Transverse colon (tissue), 4 donors: Measurements from ENCODE around the gene PRKCE. TPM values are rescaled to one million over a fixed set of nuclear protein-coding genes. Genes with fewer than 3 reads are reported as not detected.

Source experiments
- DNase-seq: peaks from one replicate; pipeline ENCODE4 v3.0.0-alpha.2; 2019
- H3K27ac ChIP-seq, 4 donors: fragments of 200-600 bp; sonication (generic); 2 replicates each; pipeline ENCODE4 v1.5.1; 2016 to 2018; ENCODE audit warnings: inconsistent platforms in 4 of 4
- H3K27me3 ChIP-seq: fragments of 200-600 bp; sonication (generic); 2 replicates; pipeline ENCODE4 v1.5.1; 2017; ENCODE audit warnings: inconsistent platforms
- H3K36me3 ChIP-seq, 4 donors: fragments of 200-600 bp; sonication (generic); 2 replicates each; pipeline ENCODE4 v1.5.1; 2017 to 2019; ENCODE audit warnings: inconsistent platforms in 4 of 4
- H3K4me1 ChIP-seq, 4 donors: fragments of 200-600 bp; sonication (generic); 2 replicates each; pipeline ENCODE4 v1.5.1; 2017 to 2020; ENCODE audit warnings: inconsistent platforms in 4 of 4
- H3K4me3 ChIP-seq, 4 donors: fragments of 200-600 bp; sonication (generic); 1 replicate in 1 of 4; 2 replicates in 3 of 4; pipeline versions ENCODE4 v1.5.1 to v1.6.1; 2017 to 2019; ENCODE audit warnings: inconsistent platforms in 4 of 4
- H3K9me3 ChIP-seq, 2 donors: fragments of 200-600 bp; sonication (generic); 2 replicates each; pipeline ENCODE4 v1.5.1; 2017 to 2019; ENCODE audit warnings: inconsistent platforms in 2 of 2
- EP300 ChIP-seq: sonication (generic); formaldehyde crosslinking; IDR thresholded peaks from one replicate; pipeline ENCODE4 v1.6.1; 2017; ENCODE audit warnings: antibody characterized with exemption, low read depth
- POLR2A ChIP-seq: fragments of 450-650 bp; IDR thresholded peaks from one replicate; pipeline ENCODE4 v1.6.1; 2016; ENCODE audit warnings: antibody characterized with exemption, mild to moderate bottlenecking, moderate library complexity
- POLR2AphosphoS5 ChIP-seq, 3 donors: sonication (generic); formaldehyde crosslinking; IDR thresholded peaks; one replicate each; pipeline ENCODE4 v1.6.1; 2016; ENCODE audit warnings: antibody characterized with exemption in 3 of 3
- WGBS, 2 donors: methylation state at CpG; one replicate each; pipeline ENCODE4 v1.1.5; 2018; ENCODE audit warnings: low coverage in 1 of 2; 5-methylcytosine and 5-hydroxymethylcytosine counted together
- in situ Hi-C, 4 donors: fragments of 200-750 bp; cut with MboI; loops; one replicate each; pipeline versions ENCODE4 v1.15.0 to v1.15.1; 2017; ENCODE audit warnings: low sequenced_read_pairs in 3 of 4, low pct_ligation_motif_present in 1 of 4, low pct_unique_long_range_greater_than_20kb in 1 of 4
- intact Hi-C: fragments of 100-400 bp; cut with DNase I; formaldehyde crosslinking; loops from one replicate; pipeline ENCODE4 v1.15.1; 2023; ENCODE audit warnings: low total_unique reads
- total RNA-seq, 4 donors: library from RNA; depleted of rRNA; stranded (reverse); fragments of >200 nt; gene quantifications; one replicate each; pipeline ENCODE4 v1.1.0, GENCODE V29; 2016
- TF ChIP-seq, protein P1 (sequence below), 5 experiments: fragments of 200-600 bp in 3 of 5; fragments of 450-650 bp in 2 of 5; sonication (generic) in 3 of 5; IDR thresholded peaks; 1 replicate in 2 of 5; 2 replicates in 3 of 5; pipeline ENCODE4 v1.5.1; 2016 to 2017; ENCODE audit warnings: antibody characterized with exemption in 5 of 5, inconsistent platforms in 3 of 5, mild to moderate bottlenecking in 2 of 5, moderate library complexity in 1 of 5

Gene PRKCE
- total RNA-seq, 4 donors from 2014 or later = 8.6 to 20.6 (median 11.3) TPM

DNA sequence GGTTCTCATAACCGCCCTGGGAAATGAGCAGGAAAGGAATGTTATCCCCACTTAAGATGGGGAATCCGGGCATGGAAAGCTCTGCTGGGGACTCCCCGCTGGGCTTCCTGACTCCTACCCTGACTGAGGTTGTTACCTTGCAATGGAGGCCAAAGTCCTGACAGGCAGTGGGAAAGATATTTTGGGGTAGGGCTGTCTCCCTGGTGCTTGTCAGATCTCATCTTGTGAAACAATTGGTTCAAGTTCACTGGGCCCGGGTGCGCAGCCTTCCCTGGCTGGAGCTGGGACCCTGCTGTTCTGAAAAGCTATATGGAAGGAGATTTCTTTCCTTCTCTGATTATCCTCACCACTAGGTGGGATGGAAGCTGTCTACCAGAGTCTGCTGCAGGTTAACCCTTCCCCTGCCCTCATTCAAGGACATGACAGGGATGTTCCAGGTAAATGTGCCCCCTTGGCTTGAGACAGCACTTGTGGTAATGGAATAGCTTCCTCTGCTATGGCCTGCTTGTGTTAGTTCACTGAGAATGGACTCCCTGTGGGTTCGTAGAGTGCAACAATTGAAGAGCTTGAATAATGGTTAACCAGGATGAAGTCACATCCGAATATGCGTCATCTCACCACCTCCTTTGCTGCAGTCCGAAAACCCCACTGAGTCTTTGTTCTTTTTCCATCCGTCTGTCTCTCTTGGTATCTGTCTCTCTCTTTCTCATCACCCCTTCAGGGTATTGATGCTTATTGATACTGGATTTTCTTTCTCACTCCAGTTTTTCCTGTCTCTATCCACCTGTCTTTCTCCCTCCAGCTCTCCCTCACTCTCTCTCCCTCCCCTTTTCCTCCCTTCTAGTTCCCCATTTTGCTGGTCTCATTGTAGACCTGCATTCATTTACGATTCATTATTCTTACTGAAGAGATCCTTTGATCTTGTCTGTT, 577.9 kb downstream of the PRKCE start:
- H3K27ac ChIP-seq = peak overlapping the region in 1 of 4 donors; percentile 28
- TF ChIP-seq, protein P1, sequence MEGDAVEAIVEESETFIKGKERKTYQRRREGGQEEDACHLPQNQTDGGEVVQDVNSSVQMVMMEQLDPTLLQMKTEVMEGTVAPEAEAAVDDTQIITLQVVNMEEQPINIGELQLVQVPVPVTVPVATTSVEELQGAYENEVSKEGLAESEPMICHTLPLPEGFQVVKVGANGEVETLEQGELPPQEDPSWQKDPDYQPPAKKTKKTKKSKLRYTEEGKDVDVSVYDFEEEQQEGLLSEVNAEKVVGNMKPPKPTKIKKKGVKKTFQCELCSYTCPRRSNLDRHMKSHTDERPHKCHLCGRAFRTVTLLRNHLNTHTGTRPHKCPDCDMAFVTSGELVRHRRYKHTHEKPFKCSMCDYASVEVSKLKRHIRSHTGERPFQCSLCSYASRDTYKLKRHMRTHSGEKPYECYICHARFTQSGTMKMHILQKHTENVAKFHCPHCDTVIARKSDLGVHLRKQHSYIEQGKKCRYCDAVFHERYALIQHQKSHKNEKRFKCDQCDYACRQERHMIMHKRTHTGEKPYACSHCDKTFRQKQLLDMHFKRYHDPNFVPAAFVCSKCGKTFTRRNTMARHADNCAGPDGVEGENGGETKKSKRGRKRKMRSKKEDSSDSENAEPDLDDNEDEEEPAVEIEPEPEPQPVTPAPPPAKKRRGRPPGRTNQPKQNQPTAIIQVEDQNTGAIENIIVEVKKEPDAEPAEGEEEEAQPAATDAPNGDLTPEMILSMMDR (IDR thresholded peaks at IDR 0.05) = no peak
- no peak for TF ChIP-seq EP300
- TF ChIP-seq POLR2A = no peak
- no peak for TF ChIP-seq POLR2AphosphoS5 (IDR thresholded peaks at IDR 0.05)
- in situ Hi-C loops (no loop called here), intact Hi-C loops (no loop called here)
- peaks cover 0 to 13% (median 5%) of the 10 kb centered on the region in 4 donors for H3K4me1 ChIP-seq
- H3K27me3 ChIP-seq = no peaks in the 10 kb centered on the region
- no peak overlapping the region for H3K4me3 ChIP-seq
- no peaks in the 10 kb centered on the region for H3K36me3 ChIP-seq
- no peak for DNase-seq
- WGBS, 2 donors = 50 to 68% methylated on average over 1 to 11 of the region's 11 CpGs
- no peaks in the 10 kb centered on the region for H3K9me3 ChIP-seq

DNA sequence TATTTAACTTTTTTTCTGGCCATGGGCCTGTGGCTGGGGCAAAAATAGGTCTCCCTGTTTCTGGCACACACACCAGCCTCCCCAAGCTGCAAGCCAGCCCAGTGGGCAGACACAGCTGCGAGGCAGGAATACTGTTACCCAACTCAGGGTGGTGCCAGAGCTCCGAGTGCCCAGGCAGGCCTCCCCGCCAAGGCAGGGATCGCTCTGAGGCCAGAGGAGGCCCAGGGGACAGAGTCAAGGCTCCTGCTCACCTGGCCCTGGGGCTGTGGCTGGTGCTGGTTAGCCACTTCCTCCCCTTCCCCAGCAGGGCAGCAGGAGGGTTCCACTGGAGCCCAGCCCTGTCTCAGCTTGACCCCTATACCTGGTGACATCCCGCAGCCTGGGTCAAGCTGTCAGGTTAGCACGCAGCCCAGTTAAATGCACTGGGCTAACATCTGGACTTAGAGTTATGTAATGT, 578.7 kb downstream of the PRKCE start:
- intact Hi-C loops (no loop called here), in situ Hi-C loops (no loop called here)
- DNase-seq = no peak
- Histone ChIP-seq H3K9me3 (no peaks in the 10 kb centered on the region), H3K27ac (peak overlapping the region in 1 of 4 donors; percentile 28), H3K27me3 (no peaks in the 10 kb centered on the region), H3K4me1 (peaks cover 0 to 13% (median 2%) of the 10 kb centered on the region in 4 donors), H3K4me3 (no peak overlapping the region), H3K36me3 (no peaks in the 10 kb centered on the region)
- 72 to 100% methylated on average over 2 to 6 of the region's 6 CpGs for WGBS, 2 donors
- TF ChIP-seq POLR2AphosphoS5 (IDR thresholded peaks at IDR 0.05) (no peak), POLR2A (no peak), EP300 (no peak)
- TF ChIP-seq, protein P1 (IDR thresholded peaks at IDR 0.05) = no peak

DNA sequence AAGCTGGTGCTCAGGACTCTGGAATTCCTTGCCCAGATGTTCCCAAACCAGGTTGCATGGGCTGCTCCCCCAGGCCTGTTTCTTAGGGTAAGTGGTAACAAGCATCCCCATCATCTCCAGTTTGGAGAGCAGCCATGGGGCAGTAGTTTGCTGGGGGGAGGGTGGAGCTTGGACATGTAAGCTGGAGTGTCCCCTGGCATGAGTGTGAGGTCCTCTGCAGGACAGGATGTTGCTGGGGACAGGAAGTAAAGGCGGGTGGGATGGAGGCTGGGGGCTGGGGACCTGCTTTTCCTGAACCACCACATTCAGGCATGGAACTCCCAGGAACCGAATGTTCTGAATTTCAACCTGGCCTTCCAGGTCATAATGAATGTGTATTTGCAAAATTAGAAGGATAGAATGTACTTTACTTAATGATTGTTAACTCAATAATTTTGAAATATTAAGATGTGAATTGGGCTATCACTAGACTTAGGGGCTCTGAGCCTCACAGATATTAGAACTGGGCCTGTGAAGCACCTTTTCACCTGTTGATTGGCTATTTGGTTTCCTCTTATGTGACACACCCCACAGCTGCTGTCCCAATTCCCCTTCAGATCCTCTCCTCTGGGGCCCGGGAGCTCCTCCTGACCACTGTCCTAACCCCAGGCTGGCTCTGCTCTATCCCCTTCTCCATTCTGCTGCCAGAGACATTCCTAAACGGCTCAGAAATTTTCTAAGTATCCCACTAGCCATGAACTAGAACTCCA, 579.4 kb downstream of the PRKCE start:
- Histone ChIP-seq H3K27ac (no peak overlapping the region), H3K9me3 (no peaks in the 10 kb centered on the region), H3K4me3 (no peak overlapping the region), H3K27me3 (no peaks in the 10 kb centered on the region), H3K4me1 (peaks cover 0 to 13% (median 1%) of the 10 kb centered on the region in 4 donors), H3K36me3 (no peaks in the 10 kb centered on the region)
- 81% methylated on average over 4 of the region's 4 CpGs; no CpG with 5 or more reads in 1 of the 2 donors for WGBS, 2 donors
- TF ChIP-seq, protein P1 (IDR thresholded peaks at IDR 0.05) = no peak
- TF ChIP-seq POLR2AphosphoS5 (IDR thresholded peaks at IDR 0.05) = no peak
- TF ChIP-seq EP300 = no peak
- TF ChIP-seq POLR2A = no peak
- no peak for DNase-seq
- intact Hi-C loops = no loop called here
- in situ Hi-C loops = no loop called here

DNA sequence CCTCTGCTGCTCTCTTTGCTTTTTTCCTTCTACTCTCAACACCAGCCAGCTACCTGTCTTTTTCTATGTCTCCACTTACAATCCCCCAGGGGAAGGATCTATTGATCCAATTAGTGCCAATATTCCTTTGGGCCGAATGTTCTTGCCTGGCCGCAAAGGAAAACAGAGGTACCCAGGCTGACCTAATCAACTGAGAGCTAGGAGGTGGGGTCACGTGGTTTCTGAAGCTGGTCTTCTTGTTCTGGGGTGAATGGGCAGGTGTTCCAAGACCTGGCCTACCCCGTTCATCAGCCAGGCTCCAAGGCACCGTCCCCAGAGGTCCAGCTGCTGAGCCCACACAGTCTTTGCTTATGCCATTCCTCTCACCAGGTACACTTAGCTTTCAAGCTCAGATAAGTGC, 580.2 kb downstream of the PRKCE start:
- WGBS, 2 donors = 96% methylated on average over 5 of the region's 5 CpGs; no CpG with 5 or more reads in 1 of the 2 donors
- TF ChIP-seq POLR2A (no peak), POLR2AphosphoS5 (IDR thresholded peaks at IDR 0.05) (no peak), EP300 (no peak)
- TF ChIP-seq, protein P1 (IDR thresholded peaks at IDR 0.05) = no peak
- no peak for DNase-seq
- Histone ChIP-seq H3K4me3 (no peak overlapping the region), H3K4me1 (peaks cover 0 to 13% (median 0%) of the 10 kb centered on the region in 4 donors), H3K36me3 (no peaks in the 10 kb centered on the region), H3K9me3 (no peaks in the 10 kb centered on the region), H3K27ac (no peak overlapping the region), H3K27me3 (no peaks in the 10 kb centered on the region)
- intact Hi-C loops (no loop called here), in situ Hi-C loops (no loop called here)
